ENCODE measurements around the gene HOXD3.

The HOXD3 gene

DNA sequence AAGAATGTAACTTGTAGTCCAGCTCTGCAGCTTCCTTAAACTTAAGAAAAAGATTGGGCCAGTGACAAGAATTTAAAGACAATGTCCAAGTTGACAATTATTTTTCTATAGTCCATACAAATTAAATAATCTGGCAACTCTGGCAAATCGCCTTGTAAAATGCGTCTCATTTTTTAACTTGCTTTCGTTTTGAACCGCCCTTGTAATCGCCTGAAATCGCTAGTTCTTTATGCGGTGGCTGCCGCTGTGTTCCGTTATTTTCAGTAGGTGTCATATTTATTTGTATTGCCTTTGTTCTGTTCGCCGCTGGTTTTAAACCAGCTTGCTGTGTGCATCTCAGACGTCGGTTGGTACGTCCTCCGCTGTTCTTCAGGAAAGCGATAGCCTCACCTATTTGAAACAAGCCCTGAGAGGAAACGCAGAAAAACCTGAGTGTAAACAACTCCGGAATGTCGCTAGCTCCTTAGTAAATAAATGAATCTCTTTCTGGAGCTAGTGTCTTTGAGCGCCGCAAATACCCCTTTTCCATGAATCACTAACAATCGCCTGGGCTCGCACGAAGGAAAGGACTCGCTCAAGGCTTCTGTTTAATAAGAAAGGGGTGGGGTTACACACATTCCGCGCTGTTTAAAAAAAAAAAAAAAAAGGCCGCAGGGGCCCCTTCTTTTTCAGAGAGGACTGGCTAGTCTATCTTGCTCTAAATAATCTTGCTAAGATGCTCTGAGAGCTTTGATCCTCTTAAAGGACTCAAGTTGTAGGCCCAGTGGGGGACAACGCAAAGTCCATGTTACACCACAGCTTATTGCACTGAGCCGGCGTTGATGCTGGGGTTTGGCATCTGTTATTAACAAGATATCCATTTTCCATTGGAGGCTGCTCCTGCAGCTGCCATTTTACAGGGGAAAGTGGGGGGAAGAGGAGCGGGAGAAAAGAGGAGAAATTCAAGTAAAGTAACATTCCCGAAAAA is 24.6 kb upstream of the HOXD3 start:
- H3K9me3 Mint-ChIP-seq, result no peaks in the 10 kb centered on the region
- H3K27me3 Mint-ChIP-seq, result peaks cover 81 to 89% of the 10 kb centered on the region in 2 donors
- peak; percentile 44 for ATAC-seq (replicated peaks)
- H3K36me3 Mint-ChIP-seq (ENCODE audit: insufficient read depth), result peaks cover 45% of the 10 kb centered on the region
- H3K27ac Mint-ChIP-seq, result no peak overlapping the region
- no peak for DNase-seq
- H3K4me1 Mint-ChIP-seq (ENCODE audit: low read depth in 2 of 2), result peaks cover 20 to 25% of the 10 kb centered on the region in 2 donors
- peak overlapping the region; percentile 69 to 71 for H3K4me3 Mint-ChIP-seq

DNA sequence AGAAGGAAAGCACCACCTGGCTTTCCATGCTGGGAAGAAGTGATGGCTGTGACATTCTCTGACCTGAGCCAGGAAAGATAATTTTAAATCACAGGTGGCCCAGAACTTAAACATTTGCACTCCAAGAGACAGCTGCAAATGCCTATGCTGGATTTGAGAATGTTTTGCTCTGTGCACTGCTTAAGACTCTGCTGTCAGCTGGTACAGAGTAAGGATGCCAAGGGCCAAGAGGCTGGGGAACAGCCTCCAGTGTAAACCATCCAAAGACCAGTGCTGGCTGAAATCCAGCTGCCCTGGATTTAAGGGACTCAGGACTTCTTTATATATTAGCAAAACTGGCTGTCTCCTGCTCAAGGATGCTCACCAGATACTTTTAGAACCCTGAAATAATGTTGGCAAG is 23.7 kb upstream of the HOXD3 start:
- Mint-ChIP-seq H3K36me3 (ENCODE audit: insufficient read depth) (peaks cover 41% of the 10 kb centered on the region), H3K9me3 (no peaks in the 10 kb centered on the region), H3K4me3 (no peak overlapping the region), H3K27ac (no peak overlapping the region), H3K27me3 (peaks cover 81 to 89% of the 10 kb centered on the region in 2 donors), H3K4me1 (ENCODE audit: low read depth in 2 of 2) (peaks cover 18% of the 10 kb centered on the region in 2 donors)
- ATAC-seq (replicated peaks) (no peak), DNase-seq (no peak)

GRCh38 chr2:176134035-176134434 is 23.1 kb upstream of the HOXD3 start:
- no peaks in the 10 kb centered on the region for H3K9me3 Mint-ChIP-seq

GRCh38 chr2:176135035-176135440 is 22.1 kb upstream of the HOXD3 start:
- Mint-ChIP-seq H3K27ac (no peak overlapping the region), H3K27me3 (peaks cover 89 to 95% of the 10 kb centered on the region in 2 donors), H3K9me3 (no peaks in the 10 kb centered on the region), H3K36me3 (ENCODE audit: insufficient read depth) (peaks cover 36% of the 10 kb centered on the region), H3K4me1 (ENCODE audit: low read depth in 2 of 2) (peaks cover 12 to 20% of the 10 kb centered on the region in 2 donors), H3K4me3 (peak overlapping the region; percentile 18 to 67)
- no peak for ATAC-seq (replicated peaks)
- DNase-seq, result no peak

More at GRCh38 chr2:176134035-176134434, 23.1 kb upstream of the HOXD3 start:
- Mint-ChIP-seq H3K4me3 (no peak overlapping the region), H3K27ac (no peak overlapping the region), H3K36me3 (ENCODE audit: insufficient read depth) (peaks cover 38% of the 10 kb centered on the region), H3K27me3 (peaks cover 81 to 89% of the 10 kb centered on the region in 2 donors), H3K4me1 (ENCODE audit: low read depth in 2 of 2) (peaks cover 14 to 20% of the 10 kb centered on the region in 2 donors)
- DNase-seq, result no peak
- ATAC-seq (replicated peaks), result no peak

- peaks cover 37% of the 10 kb centered on the region for H3K36me3 Mint-ChIP-seq (ENCODE audit: insufficient read depth)
Measured at GRCh38 chr2:176136374-176137251, 20.5 kb upstream of the HOXD3 start.

GRCh38 chr2:176137252-176137580 is 19.9 kb upstream of the HOXD3 start:
- H3K4me3 Mint-ChIP-seq, result no peak overlapping the region
- H3K27me3 Mint-ChIP-seq, result peaks cover 88 to 100% of the 10 kb centered on the region in 2 donors
- no peak overlapping the region for H3K27ac Mint-ChIP-seq
- no peak for DNase-seq
- peaks cover 9 to 30% of the 10 kb centered on the region in 2 donors for H3K4me1 Mint-ChIP-seq (ENCODE audit: low read depth in 2 of 2)
- H3K36me3 Mint-ChIP-seq (ENCODE audit: insufficient read depth), result peaks cover 37% of the 10 kb centered on the region
- no peak for ATAC-seq (replicated peaks)
- H3K9me3 Mint-ChIP-seq, result no peaks in the 10 kb centered on the region

More at GRCh38 chr2:176136374-176137251, 20.5 kb upstream of the HOXD3 start:
- no peaks in the 10 kb centered on the region for H3K9me3 Mint-ChIP-seq
- peaks cover 86 to 99% of the 10 kb centered on the region in 2 donors for H3K27me3 Mint-ChIP-seq
- peaks cover 12 to 30% of the 10 kb centered on the region in 2 donors for H3K4me1 Mint-ChIP-seq (ENCODE audit: low read depth in 2 of 2)
- no peak overlapping the region for H3K27ac Mint-ChIP-seq
- ATAC-seq (replicated peaks), result no peak
- no peak for DNase-seq
- peak overlapping the region; percentile 18 to 67 for H3K4me3 Mint-ChIP-seq

- Mint-ChIP-seq H3K9me3 (no peaks in the 10 kb centered on the region), H3K36me3 (ENCODE audit: insufficient read depth) (peaks cover 30% of the 10 kb centered on the region), H3K4me1 (ENCODE audit: low read depth in 2 of 2) (peaks cover 6 to 27% of the 10 kb centered on the region in 2 donors), H3K4me3 (no peak overlapping the region), H3K27me3 (peaks cover 87 to 100% of the 10 kb centered on the region in 2 donors), H3K27ac (no peak overlapping the region)
- ATAC-seq (replicated peaks) (no peak), DNase-seq (no peak)
Measured at GRCh38 chr2:176137906-176138305, 19.2 kb upstream of the HOXD3 start.

DNA sequence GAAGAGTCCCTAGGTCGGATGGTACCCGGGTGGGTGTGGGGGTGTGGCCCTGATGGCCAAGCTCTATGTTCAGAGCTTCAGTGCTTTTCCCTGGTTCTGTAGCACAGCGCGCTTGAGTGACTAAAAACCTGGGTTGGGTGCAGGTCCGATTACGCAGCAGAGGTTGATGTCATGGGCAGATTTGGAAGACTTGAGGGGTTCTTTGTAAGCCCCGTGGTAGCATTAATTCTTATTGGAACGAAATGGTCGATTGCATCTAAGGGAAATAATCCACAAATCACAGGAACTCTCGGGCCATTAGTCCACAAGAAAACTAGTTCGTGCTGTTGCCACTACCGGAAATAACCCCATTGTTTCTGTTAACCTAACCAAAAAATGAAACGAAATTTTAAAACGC is 18.6 kb upstream of the HOXD3 start:
- Mint-ChIP-seq H3K27me3 (peaks cover 88 to 100% of the 10 kb centered on the region in 2 donors), H3K4me3 (peak overlapping the region in 1 of 2 donors; percentile 31), H3K4me1 (ENCODE audit: low read depth in 2 of 2) (peaks cover 6 to 26% of the 10 kb centered on the region in 2 donors), H3K36me3 (ENCODE audit: insufficient read depth) (peaks cover 26% of the 10 kb centered on the region), H3K27ac (no peak overlapping the region), H3K9me3 (no peaks in the 10 kb centered on the region)
- DNase-seq, result no peak
- no peak for ATAC-seq (replicated peaks)

- H3K36me3 Mint-ChIP-seq (ENCODE audit: insufficient read depth), result peaks cover 26% of the 10 kb centered on the region
- ATAC-seq (replicated peaks) (no peak), DNase-seq (no peak)
- no peak overlapping the region for H3K27ac Mint-ChIP-seq
- peaks cover 88 to 100% of the 10 kb centered on the region in 2 donors for H3K27me3 Mint-ChIP-seq
- H3K4me3 Mint-ChIP-seq, result peak overlapping the region; percentile 28 to 31
- H3K9me3 Mint-ChIP-seq, result no peaks in the 10 kb centered on the region
- H3K4me1 Mint-ChIP-seq (ENCODE audit: low read depth in 2 of 2), result peaks cover 6 to 26% of the 10 kb centered on the region in 2 donors
Measured at GRCh38 chr2:176138923-176139660, 18.0 kb upstream of the HOXD3 start.

GRCh38 chr2:176139661-176140512 is 17.2 kb upstream of the HOXD3 start:
- ATAC-seq (replicated peaks) (no peak), DNase-seq (no peak)
- Mint-ChIP-seq H3K9me3 (no peaks in the 10 kb centered on the region), H3K27me3 (peaks cover 88 to 100% of the 10 kb centered on the region in 2 donors), H3K36me3 (ENCODE audit: insufficient read depth) (peaks cover 26% of the 10 kb centered on the region), H3K4me1 (ENCODE audit: low read depth in 2 of 2) (peaks cover 6 to 26% of the 10 kb centered on the region in 2 donors), H3K27ac (no peak overlapping the region), H3K4me3 (no peak overlapping the region)

GRCh38 chr2:176140513-176141317 is 16.4 kb upstream of the HOXD3 start:
- H3K27ac Mint-ChIP-seq, result no peak overlapping the region
- peak overlapping the region; percentile 34 to 62 for H3K4me3 Mint-ChIP-seq
- no peaks in the 10 kb centered on the region for H3K9me3 Mint-ChIP-seq
- H3K27me3 Mint-ChIP-seq, result peaks cover 88 to 100% of the 10 kb centered on the region in 2 donors
- H3K4me1 Mint-ChIP-seq (ENCODE audit: low read depth in 2 of 2), result peaks cover 3 to 22% of the 10 kb centered on the region in 2 donors
- DNase-seq (peak; percentile 55 to 65 (median 62)), ATAC-seq (replicated peaks) (peak; percentile 90)
- peaks cover 23% of the 10 kb centered on the region for H3K36me3 Mint-ChIP-seq (ENCODE audit: insufficient read depth)
